22Rv1 (cell line): ENCODE measurements around the gene MESP1.

Experiments used
- ZFX ChIP-seq: fragments of 450-650 bp; IDR thresholded peaks from 2 replicates; pipeline ENCODE4 v1.6.1; 2017; ENCODE audit warnings: antibody characterized with exemption, borderline replicate concordance
- TF ChIP-seq, protein P1 (sequence below): fragments of 450-650 bp; IDR thresholded peaks from 2 replicates; pipeline ENCODE4 v1.5.1; 2017; ENCODE audit warnings: mild to moderate bottlenecking

- TF ChIP-seq, protein P1, sequence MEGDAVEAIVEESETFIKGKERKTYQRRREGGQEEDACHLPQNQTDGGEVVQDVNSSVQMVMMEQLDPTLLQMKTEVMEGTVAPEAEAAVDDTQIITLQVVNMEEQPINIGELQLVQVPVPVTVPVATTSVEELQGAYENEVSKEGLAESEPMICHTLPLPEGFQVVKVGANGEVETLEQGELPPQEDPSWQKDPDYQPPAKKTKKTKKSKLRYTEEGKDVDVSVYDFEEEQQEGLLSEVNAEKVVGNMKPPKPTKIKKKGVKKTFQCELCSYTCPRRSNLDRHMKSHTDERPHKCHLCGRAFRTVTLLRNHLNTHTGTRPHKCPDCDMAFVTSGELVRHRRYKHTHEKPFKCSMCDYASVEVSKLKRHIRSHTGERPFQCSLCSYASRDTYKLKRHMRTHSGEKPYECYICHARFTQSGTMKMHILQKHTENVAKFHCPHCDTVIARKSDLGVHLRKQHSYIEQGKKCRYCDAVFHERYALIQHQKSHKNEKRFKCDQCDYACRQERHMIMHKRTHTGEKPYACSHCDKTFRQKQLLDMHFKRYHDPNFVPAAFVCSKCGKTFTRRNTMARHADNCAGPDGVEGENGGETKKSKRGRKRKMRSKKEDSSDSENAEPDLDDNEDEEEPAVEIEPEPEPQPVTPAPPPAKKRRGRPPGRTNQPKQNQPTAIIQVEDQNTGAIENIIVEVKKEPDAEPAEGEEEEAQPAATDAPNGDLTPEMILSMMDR: no peak
- TF ChIP-seq ZFX: no peak
Measured at GRCh38 chr15:89781891-89782618, 31.0 kb upstream of the MESP1 start.
